Suprapubic skin (tissue), 4 donors: ENCODE results near the gene MIPEP.

Experiments
- EP300 ChIP-seq: sonication (generic); formaldehyde crosslinking; IDR thresholded peaks from one replicate; pipeline ENCODE4 v1.6.1; 2017; ENCODE audit warnings: antibody characterized with exemption
- POLR2A ChIP-seq, 2 donors: fragments of 450-650 bp; IDR thresholded peaks; one replicate each; pipeline ENCODE4 v1.6.1; 2017; ENCODE audit warnings: antibody characterized with exemption in 2 of 2, mild to moderate bottlenecking in 2 of 2, moderate library complexity in 2 of 2
- POLR2AphosphoS5 ChIP-seq, 3 donors: sonication (generic); formaldehyde crosslinking; IDR thresholded peaks; one replicate each; pipeline ENCODE4 v1.6.1; 2017; ENCODE audit warnings: antibody characterized with exemption in 3 of 3
- TF ChIP-seq, protein P1 (sequence below), 2 donors: fragments of 200-600 bp in 1 of 2; fragments of 450-650 bp in 1 of 2; sonication (generic) in 1 of 2; IDR thresholded peaks; one replicate each; pipeline ENCODE4 v1.5.1; 2016 to 2019; ENCODE audit warnings: antibody characterized with exemption in 2 of 2, mild to moderate bottlenecking in 1 of 2, moderate library complexity in 1 of 2

DNA sequence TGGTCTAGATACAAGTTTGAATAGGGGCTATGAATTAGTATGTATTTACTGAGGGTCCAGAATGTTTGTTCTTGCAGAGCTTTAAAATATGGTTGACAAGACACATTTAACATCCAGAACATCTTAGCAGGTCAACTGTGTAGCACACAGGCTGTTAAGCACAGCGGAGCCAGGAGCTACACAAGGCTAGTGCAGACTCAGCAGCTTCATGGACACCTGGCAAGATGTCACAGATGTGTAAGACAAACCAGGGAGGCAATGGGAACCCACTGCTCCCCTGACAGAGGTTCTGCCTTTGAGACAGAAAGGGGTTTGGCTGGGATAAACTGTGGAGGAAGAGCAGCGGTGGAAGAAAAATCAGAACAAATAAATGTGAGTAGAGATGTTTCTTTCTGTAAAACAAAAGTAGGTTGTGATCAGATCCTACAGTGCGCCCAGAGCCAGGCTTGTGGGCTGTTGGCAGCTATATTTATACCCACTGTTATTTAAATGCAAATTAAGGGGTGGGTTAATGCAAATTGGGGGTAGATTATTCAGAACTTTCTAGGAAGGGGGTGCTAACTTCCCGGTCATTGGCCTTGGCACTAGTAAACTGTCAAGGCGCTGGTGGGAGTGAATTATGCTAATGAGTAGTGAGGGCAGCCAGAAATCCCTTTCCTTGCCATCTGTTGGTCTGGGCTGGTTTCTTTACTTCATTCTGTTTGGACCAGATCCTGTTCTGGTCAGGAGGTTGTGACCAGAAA, 33.0 kb downstream of the MIPEP start:
- TF ChIP-seq, protein P1, sequence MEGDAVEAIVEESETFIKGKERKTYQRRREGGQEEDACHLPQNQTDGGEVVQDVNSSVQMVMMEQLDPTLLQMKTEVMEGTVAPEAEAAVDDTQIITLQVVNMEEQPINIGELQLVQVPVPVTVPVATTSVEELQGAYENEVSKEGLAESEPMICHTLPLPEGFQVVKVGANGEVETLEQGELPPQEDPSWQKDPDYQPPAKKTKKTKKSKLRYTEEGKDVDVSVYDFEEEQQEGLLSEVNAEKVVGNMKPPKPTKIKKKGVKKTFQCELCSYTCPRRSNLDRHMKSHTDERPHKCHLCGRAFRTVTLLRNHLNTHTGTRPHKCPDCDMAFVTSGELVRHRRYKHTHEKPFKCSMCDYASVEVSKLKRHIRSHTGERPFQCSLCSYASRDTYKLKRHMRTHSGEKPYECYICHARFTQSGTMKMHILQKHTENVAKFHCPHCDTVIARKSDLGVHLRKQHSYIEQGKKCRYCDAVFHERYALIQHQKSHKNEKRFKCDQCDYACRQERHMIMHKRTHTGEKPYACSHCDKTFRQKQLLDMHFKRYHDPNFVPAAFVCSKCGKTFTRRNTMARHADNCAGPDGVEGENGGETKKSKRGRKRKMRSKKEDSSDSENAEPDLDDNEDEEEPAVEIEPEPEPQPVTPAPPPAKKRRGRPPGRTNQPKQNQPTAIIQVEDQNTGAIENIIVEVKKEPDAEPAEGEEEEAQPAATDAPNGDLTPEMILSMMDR (IDR thresholded peaks at IDR 0.05): no peak
- no peak for TF ChIP-seq POLR2AphosphoS5 (IDR thresholded peaks at IDR 0.05)
- no peak for TF ChIP-seq POLR2A (IDR thresholded peaks at IDR 0.05)
- TF ChIP-seq EP300: no peak
